ENCODE measurements around the gene FHIP2A.
"Not testable (repeated sequence)": the region's sequence is repeated elsewhere in the genome, so short reads cannot be mapped to it uniquely, and the experiment has no call there.

The FHIP2A gene

DNA sequence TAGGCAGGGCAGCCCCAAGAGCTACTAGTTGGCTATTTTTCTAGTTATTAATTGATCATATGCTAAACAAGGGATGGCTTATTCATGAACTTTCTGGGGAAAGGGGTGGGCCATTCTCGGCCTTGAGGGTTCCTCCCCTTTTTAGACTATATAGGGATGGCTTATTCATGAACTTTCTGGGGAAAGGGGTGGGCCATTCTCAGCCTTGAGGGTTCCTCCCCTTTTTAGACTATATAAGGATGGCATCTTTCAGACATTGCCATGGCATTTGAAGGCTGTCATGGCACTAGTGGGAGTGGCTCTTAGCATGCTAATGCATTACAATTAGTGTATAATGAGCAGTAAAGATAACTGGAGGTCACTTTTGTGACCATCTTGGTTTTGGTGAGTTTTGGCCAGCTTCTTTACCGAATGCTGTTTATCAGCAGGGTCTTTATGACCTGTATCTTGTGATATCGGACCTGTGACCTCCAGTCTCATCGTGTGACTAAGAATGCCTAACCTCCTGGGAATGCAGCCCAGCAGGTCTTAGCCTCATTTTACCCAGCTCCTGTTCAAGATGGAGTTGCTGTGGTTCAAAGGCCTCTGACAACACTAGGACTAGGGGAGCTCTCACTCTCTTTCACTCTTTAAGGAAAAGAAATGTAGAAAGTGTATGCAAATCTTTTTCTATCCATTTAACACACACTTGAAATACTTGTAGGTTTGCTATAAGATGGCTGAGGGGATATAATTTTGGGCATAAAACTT, 7.8 kb downstream of the FHIP2A start:
- TF ChIP-seq MYC (IDR thresholded peaks at IDR 0.05; ENCODE audit: low read depth, low read length): no peak
- TF ChIP-seq, protein P1, sequence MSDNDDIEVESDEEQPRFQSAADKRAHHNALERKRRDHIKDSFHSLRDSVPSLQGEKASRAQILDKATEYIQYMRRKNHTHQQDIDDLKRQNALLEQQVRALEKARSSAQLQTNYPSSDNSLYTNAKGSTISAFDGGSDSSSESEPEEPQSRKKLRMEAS (IDR thresholded peaks at IDR 0.05; ENCODE audit: low read depth, low read length): no peak
- TF ChIP-seq POLR2A (IDR thresholded peaks at IDR 0.05; ENCODE audit: extremely low read depth, insufficient read length): no peak
- TF ChIP-seq CTCF (IDR thresholded peaks at IDR 0.05; ENCODE audit: low read depth, low read length): no peak
- H3K4me3 ChIP-seq (ENCODE audit: low read depth, low read length): no peak overlapping the region

DNA sequence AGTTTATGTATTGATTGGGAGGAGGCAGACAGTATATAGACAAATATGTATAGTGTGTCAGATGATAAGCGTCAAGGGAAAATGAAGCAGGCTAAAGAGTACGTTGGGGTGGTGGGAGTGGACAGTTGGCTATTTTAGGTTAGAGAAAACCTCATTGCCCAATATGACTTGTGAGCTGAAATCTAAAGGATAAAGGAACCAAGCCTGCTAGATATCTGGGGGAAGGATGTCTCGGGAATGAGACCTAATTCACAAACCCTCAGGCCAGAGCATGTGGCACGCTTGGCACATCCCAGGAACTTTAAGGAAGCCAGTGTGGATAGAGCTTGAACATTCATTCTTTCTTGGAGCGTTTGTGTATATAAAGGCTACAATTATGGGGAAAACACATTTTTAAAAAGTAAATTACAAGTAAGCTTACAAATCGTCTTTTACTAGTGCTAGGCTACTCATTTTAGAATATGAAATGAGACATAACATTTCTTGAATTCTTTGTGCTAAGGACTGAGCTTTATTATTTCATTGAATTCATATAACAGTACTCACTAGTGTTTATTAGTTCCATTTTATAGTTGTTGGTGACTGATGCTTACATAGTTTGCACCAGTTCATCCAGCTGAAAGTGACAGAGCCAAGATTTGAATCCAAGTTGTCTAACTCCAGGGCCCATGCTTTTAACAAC, 9.7 kb downstream of the FHIP2A start:
- TF ChIP-seq POLR2A (IDR thresholded peaks at IDR 0.05; ENCODE audit: extremely low read depth, insufficient read length): no peak
- TF ChIP-seq MYC (IDR thresholded peaks at IDR 0.05; ENCODE audit: low read depth, low read length): no peak
- TF ChIP-seq CTCF (IDR thresholded peaks at IDR 0.05; ENCODE audit: low read depth, low read length): no peak
- TF ChIP-seq, protein P1 (IDR thresholded peaks at IDR 0.05; ENCODE audit: low read depth, low read length): no peak
- no peak for DNase-seq (ENCODE audit: low read depth)

More for the DNA sequence above, 7.8 kb downstream of the FHIP2A start:
- no peak for DNase-seq (ENCODE audit: low read depth)

DNA sequence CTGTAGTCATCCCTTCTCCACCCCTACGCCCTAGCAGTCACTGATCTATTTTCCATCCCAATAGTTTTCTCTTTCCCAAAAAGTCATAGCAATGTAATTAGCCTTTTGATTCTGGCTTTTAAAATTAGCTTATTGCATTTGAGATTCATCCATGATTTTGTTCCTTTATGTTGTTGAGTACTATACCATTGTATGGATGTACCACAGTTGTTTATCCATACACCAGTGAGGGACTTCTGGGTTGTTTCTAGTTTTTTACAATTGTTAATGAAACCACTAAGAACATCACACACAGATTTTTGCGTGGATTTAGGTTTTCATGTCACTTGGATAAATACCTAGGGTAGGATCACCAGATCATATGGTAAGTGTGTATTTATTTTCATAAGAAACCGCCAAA, 16.1 kb downstream of the FHIP2A start:
- H3K4me3 ChIP-seq (ENCODE audit: low read depth, low read length): no peak overlapping the region
- TF ChIP-seq, protein P1 (IDR thresholded peaks at IDR 0.05; ENCODE audit: low read depth, low read length): no peak
- TF ChIP-seq MYC (IDR thresholded peaks at IDR 0.05; ENCODE audit: low read depth, low read length): no peak
- TF ChIP-seq POLR2A (IDR thresholded peaks at IDR 0.05; ENCODE audit: extremely low read depth, insufficient read length): no peak
- TF ChIP-seq CTCF (IDR thresholded peaks at IDR 0.05; ENCODE audit: low read depth, low read length): no peak
- DNase-seq (ENCODE audit: low read depth): no peak

More for the DNA sequence above, 9.7 kb downstream of the FHIP2A start:
- H3K4me3 ChIP-seq (ENCODE audit: low read depth, low read length): no peak overlapping the region

DNA sequence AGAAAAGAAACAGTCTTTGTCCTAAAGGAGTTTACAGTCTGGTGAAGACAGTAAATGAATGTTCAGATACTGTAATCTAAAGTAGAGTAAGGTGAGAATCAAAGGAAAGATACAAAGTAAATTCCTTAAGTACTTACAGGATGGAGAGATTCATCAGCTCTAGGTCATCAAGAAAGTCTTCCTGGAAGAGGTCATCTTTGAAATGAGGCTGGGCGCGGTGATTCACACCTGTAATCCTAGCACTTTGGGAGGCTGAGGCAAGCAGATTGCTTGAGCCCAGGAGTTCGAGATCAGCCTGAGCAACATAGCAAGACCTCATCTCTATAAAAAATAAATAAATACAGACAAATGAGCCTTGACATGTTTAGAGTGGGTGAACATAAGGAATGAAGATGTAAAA, 18.3 kb downstream of the FHIP2A start:
- DNase-seq (ENCODE audit: low read depth): no peak
- no peak overlapping the region for H3K4me3 ChIP-seq (ENCODE audit: low read depth, low read length)
- no peak for TF ChIP-seq CTCF (IDR thresholded peaks at IDR 0.05; ENCODE audit: low read depth, low read length)
- no peak for TF ChIP-seq MYC (IDR thresholded peaks at IDR 0.05; ENCODE audit: low read depth, low read length)
- TF ChIP-seq POLR2A (IDR thresholded peaks at IDR 0.05; ENCODE audit: extremely low read depth, insufficient read length): no peak
- TF ChIP-seq, protein P1 (IDR thresholded peaks at IDR 0.05; ENCODE audit: low read depth, low read length): no peak

DNA sequence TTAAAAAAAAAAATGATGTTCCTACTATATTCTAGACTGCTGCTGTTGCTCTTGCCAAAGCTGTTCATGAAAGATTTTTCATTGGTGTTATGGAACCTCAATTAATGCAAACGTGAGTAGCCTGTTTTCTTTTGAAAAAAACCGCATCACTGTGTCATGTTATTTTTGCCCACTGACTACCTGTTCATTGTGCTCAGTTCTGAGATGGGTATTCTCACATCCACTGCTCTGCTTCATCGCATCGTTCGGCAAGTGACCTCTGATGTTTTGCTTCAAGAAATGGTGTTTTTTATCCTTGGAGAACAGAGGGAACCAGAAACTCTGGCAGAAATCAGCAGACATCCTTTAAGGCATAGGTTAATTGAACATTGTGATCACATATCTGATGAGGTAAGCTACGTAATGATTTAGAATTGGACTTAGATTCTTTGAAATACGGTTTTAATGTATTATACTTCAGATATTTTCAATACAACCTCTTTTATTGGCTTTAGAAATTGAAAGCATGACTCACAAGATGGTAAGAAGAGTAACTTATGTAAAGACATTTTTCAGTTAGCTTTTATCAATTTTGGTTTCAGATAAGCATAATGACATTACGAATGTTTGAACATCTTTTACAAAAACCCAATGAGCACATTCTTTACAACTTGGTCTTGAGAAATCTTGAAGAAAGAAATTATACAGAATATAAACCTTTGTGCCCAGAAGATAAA, 24.6 kb downstream of the FHIP2A start:
- no peak overlapping the region for H3K4me3 ChIP-seq (ENCODE audit: low read depth, low read length)
- TF ChIP-seq, protein P1 (IDR thresholded peaks at IDR 0.05; ENCODE audit: low read depth, low read length): no peak
- TF ChIP-seq CTCF (IDR thresholded peaks at IDR 0.05; ENCODE audit: low read depth, low read length): no peak
- DNase-seq (ENCODE audit: low read depth): no peak

DNA sequence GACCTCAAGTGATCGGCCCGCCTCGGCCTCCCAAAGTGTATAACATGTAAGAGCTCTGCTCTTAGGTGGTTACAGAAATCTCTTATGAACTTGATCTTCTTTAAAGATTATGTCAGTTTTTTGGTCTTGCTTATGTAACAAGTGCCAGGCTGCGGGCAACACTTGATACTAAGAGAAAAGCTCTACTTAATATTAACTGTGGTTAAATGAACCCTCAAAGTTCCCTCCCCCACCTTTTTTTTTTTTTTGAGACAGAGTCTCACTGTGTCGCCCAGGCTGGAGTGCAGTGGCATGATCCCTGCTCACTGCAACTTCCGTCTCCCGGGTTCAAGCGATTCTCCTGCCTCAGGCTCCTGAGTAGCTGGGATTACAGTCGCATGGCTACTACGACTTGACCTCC, 25.9 kb downstream of the FHIP2A start:
- not testable (repeated sequence) for H3K4me3 ChIP-seq (ENCODE audit: low read depth, low read length); DNase-seq (ENCODE audit: low read depth)
